Activated CD8-positive, alpha-beta memory T cell treated with anti-CD3 and anti-CD28 coated beads for 48 hours (primary cell): ENCODE data around the gene PANK4.
"Not testable (repeated sequence)": the region's sequence is repeated elsewhere in the genome, so short reads cannot be mapped to it uniquely, and the experiment has no call there.

ENCODE experiments used
- DNase-seq, 3 experiments: peaks; one replicate each; pipeline ENCODE4 v3.0.0-alpha.2; 2020; ENCODE audit warnings: low read depth in 2 of 3, low spot score in 2 of 3

The PANK4 gene

GRCh38 chr1:2559509-2560298 lies 33.3 kb upstream of the PANK4 start:
- no peak for DNase-seq

- DNase-seq: no peak
Measured at GRCh38 chr1:2558861-2559260, 32.5 kb upstream of the PANK4 start.

GRCh38 chr1:2558420-2558819 lies 32.0 kb upstream of the PANK4 start:
- DNase-seq: no peak

GRCh38 chr1:2557482-2558400 lies 31.3 kb upstream of the PANK4 start:
- no peak for DNase-seq

GRCh38 chr1:2556678-2557481 lies 30.5 kb upstream of the PANK4 start:
- peak in 1 of 3 experiments; percentile 39 for DNase-seq

GRCh38 chr1:2556277-2556677 lies 29.9 kb upstream of the PANK4 start, which contains the start of gene TNFRSF14:
Gene TNFRSF14 (plus strand): TSS chr1:2556371. CDS start chr1:2556665, 294 bp downstream.
- DNase-seq: peak in 2 of 3 experiments; percentile 53

- DNase-seq: peak; percentile 57 to 76 (median 72)
Measured at GRCh38 chr1:2555634-2556276, 29.4 kb upstream of the PANK4 start.

- peak in 2 of 3 experiments; percentile 22 to 41 for DNase-seq
Measured at GRCh38 chr1:2554621-2555387, 28.4 kb upstream of the PANK4 start.

GRCh38 chr1:2553871-2554620 lies 27.6 kb upstream of the PANK4 start:
- DNase-seq: no peak

GRCh38 chr1:2553076-2553475 lies 26.7 kb upstream of the PANK4 start:
- DNase-seq: not testable (repeated sequence)

GRCh38 chr1:2552189-2552588 lies 25.8 kb upstream of the PANK4 start:
- no peak for DNase-seq

GRCh38 chr1:2551544-2551943 lies 25.1 kb upstream of the PANK4 start:
- not testable (repeated sequence) for DNase-seq

- DNase-seq: not testable (repeated sequence)
Measured at GRCh38 chr1:2550309-2550861, 24.0 kb upstream of the PANK4 start.

GRCh38 chr1:2549367-2550029 lies 23.1 kb upstream of the PANK4 start:
- DNase-seq: not testable (repeated sequence)

- peak in 2 of 3 experiments; percentile 77 to 78 for DNase-seq
Measured at GRCh38 chr1:2548068-2548589, 21.7 kb upstream of the PANK4 start.

- no peak for DNase-seq
Measured at GRCh38 chr1:2547210-2548067, 21.0 kb upstream of the PANK4 start.
